Measurements from ENCODE around the gene VIT.

The VIT gene

DNA sequence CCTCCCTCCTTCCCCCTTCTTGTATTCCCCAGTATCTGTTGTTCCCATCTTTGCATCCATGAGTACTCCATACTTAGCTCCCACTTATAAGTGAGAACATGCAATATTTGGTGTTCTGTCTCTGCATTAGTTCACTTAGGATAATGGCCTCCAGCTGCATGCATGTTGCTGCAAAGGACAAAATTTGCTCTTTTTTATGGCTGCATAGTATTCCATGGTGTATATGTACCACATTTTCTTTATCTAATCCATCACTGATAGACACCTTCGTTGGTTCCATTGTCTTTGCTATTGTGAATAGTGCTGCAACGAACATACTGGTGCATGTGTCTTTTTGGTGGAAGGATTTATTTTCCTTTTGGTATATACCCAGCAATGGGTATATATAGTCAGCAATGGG is 47.4 kb downstream of the VIT start:
- no peaks in the 10 kb centered on the region for H3K9me3 ChIP-seq (ENCODE audit: low read length)
- H3K9ac ChIP-seq (ENCODE audit: low read length): no peak overlapping the region
- H3K27me3 ChIP-seq (ENCODE audit: control insufficient read depth in 1 of 2, insufficient read depth in 2 of 2, low read length in 2 of 2): no peaks in the 10 kb centered on the region
- H3K4me1 ChIP-seq (ENCODE audit: insufficient read depth, low read length): no peaks in the 10 kb centered on the region
- no peak overlapping the region for H3K27ac ChIP-seq (ENCODE audit: low read depth, low read length)
- no peak overlapping the region for H3K4me3 ChIP-seq (ENCODE audit: low read depth in 1 of 2, low read length in 2 of 2)
- H3K36me3 ChIP-seq (ENCODE audit: insufficient read depth, low read length): no peaks in the 10 kb centered on the region

GRCh38 chr2:36748166-36748565 is 51.7 kb downstream of the VIT start:
- Histone ChIP-seq H3K9me3 (ENCODE audit: low read length) (no peaks in the 10 kb centered on the region), H3K36me3 (ENCODE audit: insufficient read depth, low read length) (no peaks in the 10 kb centered on the region), H3K27ac (ENCODE audit: low read depth, low read length) (no peak overlapping the region), H3K9ac (ENCODE audit: low read length) (no peak overlapping the region), H3K4me3 (ENCODE audit: low read depth in 1 of 2, low read length in 2 of 2) (no peak overlapping the region), H3K4me1 (ENCODE audit: insufficient read depth, low read length) (no peaks in the 10 kb centered on the region), H3K27me3 (ENCODE audit: control insufficient read depth in 1 of 2, insufficient read depth in 2 of 2, low read length in 2 of 2) (no peaks in the 10 kb centered on the region)

- Histone ChIP-seq H3K9me3 (ENCODE audit: low read length) (no peaks in the 10 kb centered on the region), H3K27ac (ENCODE audit: low read depth, low read length) (no peak overlapping the region), H3K27me3 (ENCODE audit: control insufficient read depth in 1 of 2, insufficient read depth in 2 of 2, low read length in 2 of 2) (no peaks in the 10 kb centered on the region), H3K4me3 (ENCODE audit: low read depth in 1 of 2, low read length in 2 of 2) (no peak overlapping the region), H3K9ac (ENCODE audit: low read length) (no peak overlapping the region), H3K36me3 (ENCODE audit: insufficient read depth, low read length) (no peaks in the 10 kb centered on the region), H3K4me1 (ENCODE audit: insufficient read depth, low read length) (no peaks in the 10 kb centered on the region)
Measured at GRCh38 chr2:36750101-36750500, 53.6 kb downstream of the VIT start.

DNA sequence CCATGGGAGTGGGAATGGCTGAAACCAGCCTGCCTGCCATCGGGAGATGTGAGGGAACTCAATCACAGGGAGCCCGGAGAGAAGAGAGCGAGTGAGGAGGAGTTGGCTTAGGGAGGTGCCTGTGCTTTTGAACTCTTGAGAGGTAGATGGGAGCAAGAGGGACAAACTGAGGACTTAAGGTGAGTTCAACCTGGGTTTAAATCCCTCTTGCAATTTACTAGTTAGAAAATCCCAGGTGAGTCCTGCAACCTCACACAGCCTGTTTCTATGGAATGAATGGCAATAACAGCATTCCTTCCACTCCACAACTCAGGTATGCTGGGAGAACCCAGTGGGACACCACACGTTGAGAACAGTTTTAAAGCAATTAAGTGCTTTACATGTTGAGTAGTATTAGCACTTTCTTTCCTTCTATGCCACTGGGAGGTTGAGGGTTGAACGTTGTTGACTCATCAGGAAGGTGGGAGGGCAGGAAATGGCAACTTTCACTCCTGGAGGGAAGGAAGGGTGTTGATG is 57.3 kb downstream of the VIT start:
- H3K27me3 ChIP-seq (ENCODE audit: control insufficient read depth in 1 of 2, insufficient read depth in 2 of 2, low read length in 2 of 2): no peaks in the 10 kb centered on the region
- no peak overlapping the region for H3K9ac ChIP-seq (ENCODE audit: low read length)
- H3K36me3 ChIP-seq (ENCODE audit: insufficient read depth, low read length): no peaks in the 10 kb centered on the region
- no peaks in the 10 kb centered on the region for H3K4me1 ChIP-seq (ENCODE audit: insufficient read depth, low read length)
- H3K4me3 ChIP-seq (ENCODE audit: low read depth in 1 of 2, low read length in 2 of 2): no peak overlapping the region
- H3K9me3 ChIP-seq (ENCODE audit: low read length): no peaks in the 10 kb centered on the region
- H3K27ac ChIP-seq (ENCODE audit: low read depth, low read length): no peak overlapping the region

GRCh38 chr2:36754578-36754977 is 58.1 kb downstream of the VIT start:
- Histone ChIP-seq H3K27me3 (ENCODE audit: control insufficient read depth in 1 of 2, insufficient read depth in 2 of 2, low read length in 2 of 2) (no peaks in the 10 kb centered on the region), H3K9ac (ENCODE audit: low read length) (no peak overlapping the region), H3K9me3 (ENCODE audit: low read length) (no peaks in the 10 kb centered on the region), H3K4me3 (ENCODE audit: low read depth in 1 of 2, low read length in 2 of 2) (no peak overlapping the region), H3K36me3 (ENCODE audit: insufficient read depth, low read length) (no peaks in the 10 kb centered on the region), H3K27ac (ENCODE audit: low read depth, low read length) (no peak overlapping the region), H3K4me1 (ENCODE audit: insufficient read depth, low read length) (no peaks in the 10 kb centered on the region)

GRCh38 chr2:36756438-36756837 is 59.9 kb downstream of the VIT start:
- no peaks in the 10 kb centered on the region for H3K27me3 ChIP-seq (ENCODE audit: control insufficient read depth in 1 of 2, insufficient read depth in 2 of 2, low read length in 2 of 2)
- H3K36me3 ChIP-seq (ENCODE audit: insufficient read depth, low read length): no peaks in the 10 kb centered on the region
- no peak overlapping the region for H3K27ac ChIP-seq (ENCODE audit: low read depth, low read length)
- H3K9me3 ChIP-seq (ENCODE audit: low read length): no peaks in the 10 kb centered on the region
- H3K4me1 ChIP-seq (ENCODE audit: insufficient read depth, low read length): no peaks in the 10 kb centered on the region
- H3K9ac ChIP-seq (ENCODE audit: low read length): no peak overlapping the region
- H3K4me3 ChIP-seq (ENCODE audit: low read depth in 1 of 2, low read length in 2 of 2): no peak overlapping the region

DNA sequence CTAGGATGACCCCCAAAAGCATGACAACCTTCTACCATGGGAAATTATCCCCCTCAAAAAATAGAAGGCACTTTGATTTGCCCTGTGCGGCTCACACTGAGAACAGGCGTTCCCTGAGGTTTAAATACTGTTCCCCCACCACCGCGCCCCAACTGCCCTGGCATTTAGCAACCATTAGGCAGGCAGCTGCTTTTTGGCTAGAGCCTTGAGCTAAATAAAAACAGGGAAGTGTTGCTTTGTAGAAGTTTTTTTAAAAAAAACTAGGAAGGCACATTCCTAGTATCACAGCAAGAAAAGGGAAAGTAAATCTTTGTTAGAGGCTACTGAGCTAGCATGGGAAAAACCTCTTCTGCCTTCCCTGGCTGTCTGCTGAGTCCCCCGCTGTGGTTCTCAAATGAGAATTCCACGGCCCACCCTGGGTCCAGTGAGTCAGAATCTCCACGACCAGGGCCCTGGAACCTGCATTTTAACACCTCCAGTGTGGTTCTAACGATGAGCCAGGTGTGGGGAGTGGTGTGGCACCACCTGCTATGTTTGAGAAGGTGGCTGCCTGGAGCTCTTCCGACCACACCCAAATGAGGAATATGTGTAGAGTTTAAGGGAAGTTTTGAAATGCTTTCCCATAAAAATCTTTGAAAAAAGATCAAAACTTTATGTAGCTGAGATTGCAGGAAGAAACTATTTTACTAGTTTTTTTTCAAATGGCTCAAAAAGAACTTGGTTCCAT is 66.4 kb downstream of the VIT start:
- no peak overlapping the region for H3K9ac ChIP-seq (ENCODE audit: low read length)
- H3K9me3 ChIP-seq (ENCODE audit: low read length): no peaks in the 10 kb centered on the region
- H3K27ac ChIP-seq (ENCODE audit: low read depth, low read length): no peak overlapping the region
- H3K27me3 ChIP-seq (ENCODE audit: control insufficient read depth in 1 of 2, insufficient read depth in 2 of 2, low read length in 2 of 2): no peaks in the 10 kb centered on the region
- no peaks in the 10 kb centered on the region for H3K4me1 ChIP-seq (ENCODE audit: insufficient read depth, low read length)
- no peak overlapping the region for H3K4me3 ChIP-seq (ENCODE audit: low read depth in 1 of 2, low read length in 2 of 2)
- H3K36me3 ChIP-seq (ENCODE audit: insufficient read depth, low read length): no peaks in the 10 kb centered on the region

DNA sequence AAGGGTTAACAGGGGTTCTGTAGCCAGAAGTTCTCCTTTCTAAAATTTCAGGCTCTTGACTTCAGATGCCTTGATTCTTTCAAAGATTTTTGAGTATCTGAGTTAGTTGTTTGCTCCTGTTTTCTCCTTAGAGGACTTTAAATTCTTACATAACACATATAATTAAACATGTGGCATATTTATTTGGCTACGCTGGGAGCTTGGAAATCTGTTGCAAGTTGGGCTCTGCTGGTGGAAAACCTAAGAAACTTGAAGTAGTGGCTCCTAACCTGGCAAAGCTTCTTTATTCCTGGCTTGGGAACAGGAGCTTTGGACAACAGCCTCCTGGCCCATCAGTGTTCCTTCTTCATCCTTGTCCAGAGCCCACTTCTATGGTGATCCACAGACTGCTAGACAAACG is 72.6 kb downstream of the VIT start:
- Histone ChIP-seq H3K4me3 (ENCODE audit: low read depth in 1 of 2, low read length in 2 of 2) (no peak overlapping the region), H3K36me3 (ENCODE audit: insufficient read depth, low read length) (no peaks in the 10 kb centered on the region), H3K4me1 (ENCODE audit: insufficient read depth, low read length) (no peaks in the 10 kb centered on the region), H3K9ac (ENCODE audit: low read length) (no peak overlapping the region), H3K9me3 (ENCODE audit: low read length) (no peaks in the 10 kb centered on the region), H3K27ac (ENCODE audit: low read depth, low read length) (no peak overlapping the region), H3K27me3 (ENCODE audit: control insufficient read depth in 1 of 2, insufficient read depth in 2 of 2, low read length in 2 of 2) (no peaks in the 10 kb centered on the region)

- Histone ChIP-seq H3K9me3 (ENCODE audit: low read length) (no peaks in the 10 kb centered on the region), H3K4me3 (ENCODE audit: low read depth in 1 of 2, low read length in 2 of 2) (no peak overlapping the region), H3K9ac (ENCODE audit: low read length) (no peak overlapping the region), H3K27me3 (ENCODE audit: control insufficient read depth in 1 of 2, insufficient read depth in 2 of 2, low read length in 2 of 2) (no peaks in the 10 kb centered on the region), H3K36me3 (ENCODE audit: insufficient read depth, low read length) (no peaks in the 10 kb centered on the region), H3K27ac (ENCODE audit: low read depth, low read length) (no peak overlapping the region), H3K4me1 (ENCODE audit: insufficient read depth, low read length) (no peaks in the 10 kb centered on the region)
Measured at GRCh38 chr2:36770542-36771287, 74.2 kb downstream of the VIT start.

DNA sequence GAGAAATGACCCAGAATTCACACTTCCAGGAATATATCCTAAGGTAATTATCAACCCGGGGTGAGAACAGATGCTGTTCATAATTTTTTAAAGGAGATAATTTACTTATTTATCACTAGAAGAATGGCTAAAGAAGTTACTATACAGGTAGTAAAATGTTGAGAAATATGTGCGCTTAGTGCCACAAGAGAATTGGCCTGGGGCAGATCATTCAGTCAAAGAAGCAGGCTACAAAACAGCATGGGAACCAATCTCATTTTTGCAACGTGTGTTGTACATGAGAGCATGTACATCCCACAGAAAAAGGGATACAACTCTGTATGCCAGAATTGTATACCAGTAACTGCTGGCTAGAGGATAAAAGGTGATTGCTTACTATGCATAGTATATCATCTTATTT is 75.2 kb downstream of the VIT start:
- Histone ChIP-seq H3K27me3 (ENCODE audit: control insufficient read depth in 1 of 2, insufficient read depth in 2 of 2, low read length in 2 of 2) (no peaks in the 10 kb centered on the region), H3K4me1 (ENCODE audit: insufficient read depth, low read length) (no peaks in the 10 kb centered on the region), H3K9me3 (ENCODE audit: low read length) (no peaks in the 10 kb centered on the region), H3K4me3 (ENCODE audit: low read depth in 1 of 2, low read length in 2 of 2) (no peak overlapping the region), H3K27ac (ENCODE audit: low read depth, low read length) (no peak overlapping the region), H3K36me3 (ENCODE audit: insufficient read depth, low read length) (no peaks in the 10 kb centered on the region), H3K9ac (ENCODE audit: low read length) (no peak overlapping the region)

GRCh38 chr2:36773947-36774346 is 77.4 kb downstream of the VIT start:
- Histone ChIP-seq H3K4me1 (ENCODE audit: insufficient read depth, low read length) (no peaks in the 10 kb centered on the region), H3K4me3 (ENCODE audit: low read depth in 1 of 2, low read length in 2 of 2) (no peak overlapping the region), H3K9ac (ENCODE audit: low read length) (no peak overlapping the region), H3K36me3 (ENCODE audit: insufficient read depth, low read length) (no peaks in the 10 kb centered on the region), H3K27me3 (ENCODE audit: control insufficient read depth in 1 of 2, insufficient read depth in 2 of 2, low read length in 2 of 2) (no peaks in the 10 kb centered on the region), H3K9me3 (ENCODE audit: low read length) (no peaks in the 10 kb centered on the region), H3K27ac (ENCODE audit: low read depth, low read length) (no peak overlapping the region)

DNA sequence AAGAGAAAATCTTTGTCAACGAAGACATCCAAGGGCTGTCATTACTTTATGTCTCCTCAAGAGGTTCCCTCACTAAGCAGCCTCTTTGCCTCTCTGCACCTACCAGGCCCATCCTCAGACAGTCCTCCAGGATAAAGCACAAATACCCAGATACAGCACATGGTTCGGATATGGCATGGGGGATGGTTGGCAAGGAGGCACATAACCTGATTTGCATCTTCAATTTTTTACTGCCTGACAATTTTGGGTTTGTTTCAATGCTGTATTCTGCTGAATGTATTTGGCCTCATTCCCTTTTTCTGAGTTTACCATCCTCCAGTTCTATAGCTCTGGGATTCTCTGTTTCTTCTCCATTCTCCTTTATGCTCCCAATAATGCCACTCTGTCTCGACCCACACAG is 78.8 kb downstream of the VIT start:
- H3K36me3 ChIP-seq (ENCODE audit: insufficient read depth, low read length): no peaks in the 10 kb centered on the region
- H3K9me3 ChIP-seq (ENCODE audit: low read length): no peaks in the 10 kb centered on the region
- H3K27me3 ChIP-seq (ENCODE audit: control insufficient read depth in 1 of 2, insufficient read depth in 2 of 2, low read length in 2 of 2): no peaks in the 10 kb centered on the region
- no peaks in the 10 kb centered on the region for H3K4me1 ChIP-seq (ENCODE audit: insufficient read depth, low read length)
- H3K27ac ChIP-seq (ENCODE audit: low read depth, low read length): no peak overlapping the region
- no peak overlapping the region for H3K9ac ChIP-seq (ENCODE audit: low read length)
- no peak overlapping the region for H3K4me3 ChIP-seq (ENCODE audit: low read depth in 1 of 2, low read length in 2 of 2)
